Inflammatory macrophage (primary cell): ENCODE data around the gene MYG1.
"Not testable (repeated sequence)": the region's sequence is repeated elsewhere in the genome, so short reads cannot be mapped to it uniquely, and the experiment has no call there.

ENCODE experiments used
- DNase-seq, 2 donors: peaks; one replicate each; pipeline ENCODE4 v3.0.0-alpha.2; 2020 to 2022

Gene MYG1

DNA sequence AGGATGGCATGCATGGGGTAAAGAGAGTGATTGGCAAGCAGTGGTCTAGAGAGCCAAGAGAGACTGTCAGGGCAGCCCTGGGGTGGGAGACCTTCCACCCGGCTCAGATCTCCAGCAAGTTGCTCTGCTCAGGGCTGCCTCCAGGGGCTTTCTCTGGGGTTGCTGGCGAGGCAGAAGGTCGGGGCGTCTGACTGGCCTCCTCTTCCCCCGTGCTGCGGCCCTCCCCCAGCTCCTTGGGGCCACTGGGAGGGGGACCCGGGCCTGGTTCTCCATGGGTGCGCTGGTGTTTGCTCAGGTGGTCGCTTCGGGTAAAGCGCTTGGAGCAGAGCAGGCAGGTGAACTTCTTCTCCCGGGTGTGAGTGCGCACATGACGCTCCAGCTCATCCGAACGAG is 28.5 kb downstream of the MYG1 start:
- no peak for DNase-seq

DNA sequence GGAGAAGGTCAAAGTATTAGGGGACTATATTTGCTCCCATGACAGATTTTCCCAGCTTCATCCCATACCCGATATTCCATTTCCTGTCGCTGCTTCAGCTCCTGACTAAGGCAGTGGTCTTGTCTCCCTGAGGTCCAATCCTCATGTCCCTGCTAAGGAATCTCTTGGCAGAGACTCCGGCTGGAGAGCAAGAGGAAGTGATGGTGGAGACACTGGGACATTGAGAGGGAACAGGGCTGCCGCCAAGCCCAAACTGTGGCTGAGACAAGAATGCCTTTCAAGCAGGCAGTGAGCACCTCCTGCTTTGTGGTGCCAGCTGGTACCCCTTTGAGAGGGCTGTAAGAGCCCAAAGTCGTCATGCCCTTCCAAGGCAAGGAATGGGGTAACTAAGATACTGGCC is 31.2 kb downstream of the MYG1 start:
- no peak for DNase-seq

DNA sequence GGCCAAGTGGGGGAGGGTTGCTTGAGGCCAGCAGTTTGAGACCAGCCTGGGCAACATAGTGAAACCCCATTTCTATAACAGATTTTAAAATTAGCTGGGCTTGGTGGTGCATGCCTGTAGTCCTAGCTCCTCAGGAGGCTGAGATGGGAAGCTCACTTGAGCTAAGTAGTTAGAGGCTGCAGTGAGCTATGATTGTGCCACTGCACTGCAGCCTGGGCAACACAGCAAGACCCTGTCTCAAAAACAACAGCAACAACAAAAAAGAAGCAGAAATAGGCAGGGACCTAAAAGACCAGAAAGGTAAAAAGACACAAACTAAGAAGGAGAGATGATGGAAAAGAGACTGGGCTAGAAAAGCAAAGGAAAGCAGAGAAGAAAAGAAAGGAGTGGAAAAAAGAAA is 32.8 kb downstream of the MYG1 start:
- not testable (repeated sequence) for DNase-seq

DNA sequence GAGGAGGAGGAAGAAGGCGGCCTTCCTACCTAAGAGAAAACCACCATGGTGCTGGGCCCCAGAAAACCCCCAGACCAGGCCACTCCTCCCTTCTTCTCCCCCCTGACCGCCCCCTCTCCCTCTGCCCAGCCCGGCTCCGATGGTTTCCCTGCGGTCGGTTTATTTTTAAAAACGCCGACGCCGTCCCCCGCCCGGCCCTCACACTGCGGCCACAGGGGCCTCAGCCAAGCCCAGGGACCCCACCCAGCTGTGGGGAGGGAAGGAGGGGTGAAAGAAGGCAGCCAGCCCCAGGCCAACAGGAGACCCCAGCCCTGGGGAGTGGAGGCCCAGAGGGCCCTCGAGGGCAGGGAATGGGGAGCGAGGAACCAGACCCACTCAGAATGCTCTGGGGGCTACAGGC is 33.2 kb downstream of the MYG1 start:
- no peak for DNase-seq

DNA sequence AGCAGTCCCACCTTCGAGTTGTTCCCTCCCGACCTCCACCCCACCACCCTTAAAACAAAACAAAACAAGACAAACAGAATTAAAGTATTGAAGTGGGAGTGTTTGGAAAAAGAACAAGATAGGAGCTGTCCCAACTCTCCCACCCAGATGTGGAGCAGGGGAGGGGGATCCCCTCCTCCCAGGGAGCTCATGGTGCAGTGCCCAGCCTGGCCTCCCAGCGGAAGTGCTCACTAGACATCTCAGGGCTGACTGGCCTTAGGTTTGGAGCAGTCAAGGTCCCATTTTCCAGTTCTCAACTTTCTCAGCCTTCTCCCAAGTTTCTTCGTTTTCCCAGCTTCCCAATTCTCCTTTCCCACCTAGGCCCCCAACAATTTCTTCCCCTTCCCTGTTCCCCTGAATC is 33.8 kb downstream of the MYG1 start:
- no peak for DNase-seq

DNA sequence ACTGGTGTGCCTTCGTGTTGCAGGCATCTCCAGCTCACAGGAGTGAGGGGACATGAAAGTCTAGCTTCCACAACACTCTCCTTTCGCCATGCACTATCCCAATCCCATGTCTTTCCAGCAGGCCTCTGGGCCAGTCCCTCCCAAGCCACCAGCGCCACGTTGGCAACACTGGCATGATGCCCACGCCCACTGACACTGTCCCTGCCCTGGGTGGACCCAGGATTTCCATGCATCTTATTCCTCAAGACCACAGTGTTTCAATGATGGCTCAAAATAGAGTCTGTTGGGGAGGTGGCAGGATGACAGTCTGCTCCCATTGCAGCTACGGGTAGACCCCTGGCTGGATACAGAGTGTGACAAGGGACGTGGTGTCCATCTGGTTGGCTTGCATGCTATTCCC is 34.4 kb downstream of the MYG1 start:
- DNase-seq: no peak

DNA sequence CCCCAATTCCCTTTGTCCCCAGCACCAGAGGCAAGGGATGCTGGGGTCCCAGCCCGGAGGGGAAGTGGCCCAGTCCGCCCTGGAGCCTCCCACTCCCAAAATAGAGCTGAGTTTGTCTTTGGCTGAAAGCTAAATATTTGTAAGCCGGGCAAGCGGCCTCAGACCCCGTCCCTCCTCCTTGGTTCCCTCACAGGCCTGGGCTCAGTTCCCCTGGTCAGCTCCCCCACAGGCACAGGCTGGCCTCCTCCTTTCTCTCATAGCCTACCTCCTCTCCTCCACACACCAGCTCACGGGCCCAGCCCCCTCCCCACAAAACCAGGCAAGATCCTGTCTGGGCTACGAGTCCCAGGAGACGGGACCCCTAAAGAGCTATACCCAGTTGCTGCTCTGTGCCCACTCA is 35.3 kb downstream of the MYG1 start:
- DNase-seq: no peak

DNA sequence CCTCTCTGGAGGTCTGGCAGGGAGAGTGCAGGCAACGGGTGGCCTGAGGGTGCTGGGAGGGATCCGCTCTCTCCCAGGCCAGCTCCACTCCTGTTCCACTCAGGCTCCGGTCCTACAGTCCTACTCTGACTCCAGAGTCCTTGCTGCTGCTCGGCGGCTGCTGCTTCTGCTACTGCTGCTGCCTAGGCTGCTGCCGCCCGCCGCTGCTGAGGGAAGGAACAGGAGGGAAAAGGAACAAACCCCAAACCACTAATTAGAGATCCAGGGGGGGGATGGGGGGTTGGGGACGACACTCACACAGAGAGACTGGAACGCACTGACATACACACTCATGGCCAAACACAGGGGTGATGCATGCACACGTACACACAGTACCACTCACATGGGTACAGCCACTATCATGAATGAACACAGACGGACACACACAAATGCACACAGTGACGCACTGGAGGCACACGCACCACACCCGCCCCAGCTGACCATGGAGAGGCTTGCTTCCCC is 36.7 kb downstream of the MYG1 start, which contains the start of gene SP7:
Gene SP7 (minus strand): TSS at position 174 of the 501 bp plus-strand sequence. CDS start 708 bp downstream, outside the sequence.
- peak in 1 of 2 donors; percentile 44 for DNase-seq

DNA sequence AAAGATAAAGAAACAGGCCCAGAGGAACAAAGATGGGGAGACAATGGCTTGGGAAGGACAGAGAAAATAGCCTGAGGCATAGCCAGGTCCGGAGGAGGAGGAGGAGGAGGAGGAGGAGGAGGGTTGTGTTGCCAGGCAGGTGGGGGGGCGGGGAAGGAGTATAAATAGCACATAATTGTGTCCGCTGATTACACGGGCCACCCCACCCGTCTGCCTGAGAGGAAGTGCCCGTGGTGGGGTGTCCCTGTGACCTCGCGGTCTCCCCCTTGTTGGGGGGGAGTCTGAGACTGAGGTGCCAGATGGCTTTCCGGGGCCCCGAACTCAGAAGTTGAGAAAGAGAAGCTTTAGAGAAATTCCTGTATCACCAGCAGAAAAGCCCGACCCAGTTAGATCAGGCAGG is 38.5 kb downstream of the MYG1 start:
- no peak for DNase-seq

DNA sequence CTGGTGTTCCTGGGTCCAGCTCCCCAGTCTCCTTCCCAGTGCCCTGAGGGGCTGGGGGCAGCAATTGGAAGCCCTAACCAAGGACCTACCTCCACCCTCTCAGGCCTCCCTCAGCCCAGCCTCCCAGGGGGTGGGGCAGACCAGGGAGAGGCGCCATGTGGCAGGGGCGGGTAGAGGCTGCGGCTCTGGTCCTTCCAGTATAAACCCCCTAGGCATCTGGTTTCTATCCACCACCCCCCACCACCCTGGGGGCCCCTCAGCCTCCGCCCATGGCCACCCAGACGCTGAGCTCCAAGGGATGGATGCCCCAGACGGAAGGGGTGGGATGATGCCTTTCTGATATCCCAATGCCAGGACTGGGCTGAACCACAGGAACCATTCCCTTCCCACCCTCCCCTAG is 39.4 kb downstream of the MYG1 start:
- no peak for DNase-seq

DNA sequence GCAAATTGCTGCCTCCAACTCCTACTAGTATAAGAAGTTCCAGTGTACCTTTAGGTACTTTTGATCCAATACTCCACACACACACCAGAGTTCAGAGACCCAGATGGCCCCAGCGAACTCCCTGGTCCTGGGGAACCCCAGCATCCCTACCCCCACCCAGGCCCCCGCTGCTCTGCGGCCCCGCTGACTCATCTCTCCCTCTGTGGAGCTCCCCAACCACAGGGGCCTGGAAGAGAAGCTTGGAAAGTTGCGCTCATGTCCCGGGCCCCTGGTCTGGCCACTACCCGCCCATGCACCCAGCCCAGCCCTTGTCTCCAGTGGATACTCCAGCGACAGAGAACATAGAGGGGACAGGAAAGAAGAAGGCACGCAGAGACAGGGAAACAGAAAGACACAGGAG is 40.9 kb downstream of the MYG1 start:
- DNase-seq: no peak

DNA sequence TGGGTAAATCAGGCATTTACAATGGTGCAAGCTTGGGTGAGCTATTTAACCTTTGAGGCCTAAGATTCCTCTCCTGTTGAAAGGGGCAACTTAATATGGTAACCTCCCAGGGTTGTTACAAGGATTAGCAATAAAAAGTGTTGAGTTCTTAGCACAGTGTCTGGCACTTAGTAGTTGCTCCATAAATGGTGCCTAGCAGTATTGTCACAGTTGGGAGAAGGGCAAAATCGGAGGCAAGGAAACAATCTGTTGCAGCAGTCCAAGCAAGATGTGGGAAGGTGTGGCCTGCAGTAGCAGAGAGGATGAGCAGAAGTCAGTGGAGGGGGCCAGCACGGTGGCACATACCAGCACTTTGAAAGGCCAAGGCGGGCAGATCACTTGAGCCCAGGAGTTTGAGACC is 44.0 kb downstream of the MYG1 start:
- no peak for DNase-seq

DNA sequence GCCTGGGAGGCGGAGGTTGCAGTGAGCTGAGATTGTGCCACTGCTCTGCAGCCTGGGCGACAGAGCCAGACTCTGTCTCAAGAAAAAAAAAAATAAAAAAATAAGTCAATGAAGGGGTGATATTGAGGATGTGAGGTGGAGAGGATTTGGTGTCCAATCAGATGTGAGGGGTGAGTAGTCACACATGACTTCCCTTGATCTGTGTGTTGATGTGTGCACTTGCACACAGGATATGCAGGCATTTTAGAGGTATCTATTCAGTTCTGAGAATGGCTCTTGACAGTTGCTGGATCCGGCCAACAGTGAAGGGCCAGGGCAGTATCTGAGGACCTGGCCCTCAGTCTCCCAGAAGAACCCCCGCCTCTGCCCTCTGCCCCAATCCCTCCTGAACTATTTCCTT is 44.5 kb downstream of the MYG1 start:
- DNase-seq: no peak

DNA sequence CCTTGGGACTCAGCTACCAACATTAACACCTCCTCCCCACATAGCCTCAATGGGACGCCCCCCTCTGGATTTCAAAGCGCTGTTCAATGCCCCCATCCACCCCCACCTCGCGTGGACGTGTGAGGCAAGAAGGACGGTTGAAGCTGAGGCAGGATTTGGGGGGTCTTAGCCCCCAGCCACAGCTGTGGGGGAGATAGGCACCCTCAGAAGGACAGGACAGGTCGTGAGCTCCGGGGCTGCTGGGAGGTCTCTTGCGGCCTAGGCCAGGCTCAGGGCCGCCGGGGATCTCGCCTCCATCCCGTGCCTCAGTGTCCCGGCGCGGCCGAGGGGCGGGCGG is 45.0 kb downstream of the MYG1 start:
- no peak for DNase-seq

DNA sequence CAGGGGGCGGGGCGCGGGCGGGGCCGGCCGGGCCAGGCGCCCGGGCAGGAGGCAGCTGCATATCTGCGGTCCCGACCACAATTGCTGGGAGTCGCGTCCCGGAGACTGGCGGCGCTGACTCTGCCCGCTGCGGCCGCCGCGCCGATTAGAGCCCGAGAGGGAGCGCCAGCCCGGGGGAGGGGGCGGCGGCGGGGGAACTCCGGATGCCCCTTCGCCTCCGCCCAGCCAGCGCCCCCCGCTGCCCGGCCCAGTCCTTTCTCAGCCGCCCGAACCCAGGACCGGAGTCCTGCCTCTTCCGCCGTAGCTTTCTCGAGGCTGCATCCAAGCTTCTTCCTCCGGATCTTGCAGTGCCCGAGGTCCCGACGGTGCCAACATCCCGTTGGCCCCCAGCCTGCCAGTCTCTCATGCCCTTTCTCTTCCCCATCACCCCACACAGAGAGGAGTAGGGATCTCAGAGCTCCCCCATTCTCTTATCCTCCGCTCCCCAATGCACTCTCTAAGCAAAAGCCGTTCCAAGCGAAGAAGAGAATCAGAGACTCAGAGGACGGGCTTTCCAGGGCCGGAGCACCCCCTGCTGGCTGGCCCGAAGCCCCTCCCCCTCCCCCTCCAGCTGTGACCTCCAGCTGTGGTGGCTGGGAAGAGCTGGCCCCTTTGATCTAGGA is 45.5 kb downstream of the MYG1 start:
- DNase-seq: peak; percentile 54 to 60

DNA sequence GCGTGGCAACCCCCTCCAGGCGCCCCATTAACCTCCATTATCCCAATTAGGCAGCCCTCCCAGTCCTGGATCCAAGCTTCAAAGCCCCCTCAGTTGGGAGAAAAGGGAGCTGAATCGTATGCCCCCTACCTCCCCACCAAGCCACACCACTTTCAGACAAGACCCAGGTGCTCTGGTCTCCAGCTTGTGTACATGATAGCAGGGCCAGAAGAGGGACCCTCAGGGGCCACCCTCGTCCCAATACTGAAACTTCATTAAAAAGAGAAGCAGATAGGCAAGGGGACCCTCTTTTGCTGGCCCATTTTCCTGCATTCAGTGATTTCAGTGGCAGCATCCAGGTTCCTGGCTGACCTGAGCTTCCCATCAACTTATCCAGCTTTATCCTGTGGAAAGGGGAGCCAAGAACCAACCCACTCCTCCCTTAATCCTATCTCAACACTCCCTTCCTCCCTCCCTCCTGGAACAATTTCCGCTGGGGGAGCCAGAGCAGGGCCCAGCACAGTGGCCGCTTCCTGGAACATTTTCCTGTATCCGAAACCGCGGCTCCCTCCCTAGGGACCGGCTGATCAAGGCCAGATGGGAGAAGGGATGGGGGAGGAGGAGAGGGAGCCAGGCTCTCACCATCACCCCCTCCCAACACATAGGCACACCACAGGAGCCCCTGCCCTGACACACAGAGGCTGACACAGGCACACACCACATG is 46.1 kb downstream of the MYG1 start:
- DNase-seq: no peak

DNA sequence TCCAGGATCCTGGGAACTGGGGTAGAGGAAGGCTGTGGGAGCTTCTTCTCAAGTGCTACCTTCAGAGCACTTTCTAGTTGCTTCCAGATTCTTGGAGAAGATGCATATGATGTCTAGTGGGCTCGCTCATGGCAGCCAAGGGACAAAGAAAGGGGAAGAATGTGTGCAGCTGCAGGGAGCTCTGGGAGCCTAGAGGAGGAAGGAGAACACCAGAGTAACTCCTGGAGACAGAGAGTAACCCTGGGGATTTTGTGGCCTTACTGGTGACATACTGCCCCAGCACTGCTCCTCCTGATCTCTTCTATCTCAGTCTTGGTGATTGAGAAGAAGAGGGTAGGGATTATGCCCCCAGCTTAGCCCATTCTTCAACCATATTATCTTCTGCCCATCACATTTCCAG is 47.0 kb downstream of the MYG1 start:
- DNase-seq: peak; percentile 29 to 59

DNA sequence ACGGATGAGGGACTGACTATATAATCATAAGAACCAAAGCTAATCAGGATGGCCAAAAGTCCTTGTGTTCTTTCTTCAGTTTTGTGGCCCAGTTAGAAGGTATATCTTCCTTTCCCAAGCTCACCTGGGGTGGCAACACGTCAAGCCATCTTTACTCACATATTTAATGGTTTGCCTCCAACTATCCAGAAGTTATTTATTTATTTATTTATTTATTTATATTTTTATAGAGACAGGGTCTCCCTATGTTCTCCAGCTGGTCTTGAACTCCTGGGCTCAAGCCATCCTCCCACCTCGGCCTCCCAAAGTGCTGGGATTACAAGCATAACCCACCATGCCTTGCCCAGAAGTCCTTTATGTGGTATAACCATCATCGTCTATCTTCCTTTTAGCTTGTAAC is 48.4 kb downstream of the MYG1 start:
- no peak for DNase-seq

DNA sequence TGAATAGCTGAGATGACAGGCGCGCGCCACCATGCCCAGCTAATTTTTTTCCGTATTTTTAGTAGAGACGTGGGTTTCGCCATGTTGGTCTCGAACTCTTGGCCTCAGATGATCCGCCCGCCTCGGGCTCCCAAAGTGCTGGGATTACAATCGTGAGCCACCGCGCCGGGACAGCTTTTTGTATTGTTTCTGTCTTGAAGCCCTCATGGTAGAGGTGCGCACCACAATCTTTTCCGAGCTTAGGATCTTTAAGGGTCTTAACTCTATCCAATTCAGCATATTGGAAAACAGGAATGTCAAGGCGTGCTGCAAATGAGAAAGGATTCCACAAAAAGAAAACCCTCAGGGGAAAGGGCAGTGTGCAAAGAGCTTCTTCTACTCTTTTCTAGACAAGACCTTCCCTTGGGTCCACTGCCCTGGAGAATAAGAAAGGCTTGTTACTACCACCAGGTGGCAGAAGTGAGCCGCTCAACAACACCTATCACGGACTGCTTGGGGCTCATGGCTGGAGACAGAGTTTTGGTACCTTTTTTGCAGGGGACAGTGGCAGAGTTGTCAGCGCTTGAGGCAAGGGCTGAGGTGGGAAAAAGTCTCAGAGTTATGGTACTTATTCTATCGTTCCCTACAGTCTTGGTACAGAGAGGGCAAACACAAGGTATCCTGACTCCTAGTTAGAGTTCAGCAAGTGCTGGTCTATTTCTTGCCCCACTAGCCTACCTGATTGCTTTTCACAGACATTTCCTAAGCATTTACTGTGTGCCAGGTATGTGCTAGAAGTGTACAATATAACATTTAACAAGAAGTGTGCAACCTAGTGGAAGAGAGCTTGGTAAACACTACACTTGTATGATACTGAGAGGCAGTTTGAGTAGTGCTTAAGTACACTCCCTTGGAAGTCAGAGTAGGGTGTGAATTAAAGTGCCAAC is 53.1 kb downstream of the MYG1 start:
- peak; percentile 90 to 93 for DNase-seq

DNA sequence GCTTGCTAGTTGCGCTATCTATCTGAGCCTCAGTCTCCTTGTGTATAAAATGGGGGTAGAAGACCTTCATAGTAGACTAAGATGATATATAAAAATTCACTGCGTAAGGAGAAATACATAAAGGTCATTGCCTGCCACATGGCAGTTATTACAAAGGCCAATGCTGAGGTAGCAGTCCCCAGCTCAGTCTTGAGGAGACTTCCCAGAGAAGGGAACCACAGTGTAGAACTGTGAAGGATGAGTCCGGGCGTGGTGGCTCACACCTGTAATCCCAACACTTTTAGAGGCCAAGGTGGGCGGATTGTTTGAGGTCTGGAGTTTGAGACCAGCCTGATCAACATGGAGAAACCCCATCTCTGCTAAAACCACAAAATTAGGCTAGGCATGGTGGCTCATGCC is 53.8 kb downstream of the MYG1 start:
- DNase-seq: peak; percentile 24 to 59

DNA sequence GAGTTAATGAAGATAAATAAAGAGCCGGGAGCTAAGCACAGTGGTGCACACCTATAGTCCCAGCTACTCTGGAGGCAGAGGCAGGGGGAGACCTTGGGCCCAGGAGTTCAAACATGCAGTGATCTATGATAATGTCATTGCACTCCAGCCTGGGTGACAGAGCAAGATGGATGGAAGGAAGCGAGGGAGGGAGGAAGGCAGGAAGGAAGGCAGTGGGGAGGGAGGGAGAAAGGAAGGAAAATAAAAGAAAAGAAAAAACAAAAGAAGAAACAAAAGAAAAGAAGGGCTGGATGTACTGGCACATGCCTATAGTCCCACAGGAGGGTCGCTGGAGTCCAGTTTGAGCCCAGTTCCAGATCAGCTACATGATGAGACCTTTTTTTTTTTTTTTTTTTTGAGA is 55.6 kb downstream of the MYG1 start:
- no peak for DNase-seq
